GM20000 (cell line): ENCODE results near the gene ZNHIT2.

ENCODE experiments used
- DNase-seq: peaks from one replicate; pipeline ENCODE4 v3.0.0; 2012; ENCODE audit warnings: low spot score
- TF ChIP-seq, protein P1 (sequence below): IDR thresholded peaks from 2 replicates; pipeline ENCODE4 v1.5.1; 2012; ENCODE audit warnings: mild to moderate bottlenecking, control low read depth; ENCODE audit errors: extremely low read depth, missing control alignments

The ZNHIT2 gene

DNA sequence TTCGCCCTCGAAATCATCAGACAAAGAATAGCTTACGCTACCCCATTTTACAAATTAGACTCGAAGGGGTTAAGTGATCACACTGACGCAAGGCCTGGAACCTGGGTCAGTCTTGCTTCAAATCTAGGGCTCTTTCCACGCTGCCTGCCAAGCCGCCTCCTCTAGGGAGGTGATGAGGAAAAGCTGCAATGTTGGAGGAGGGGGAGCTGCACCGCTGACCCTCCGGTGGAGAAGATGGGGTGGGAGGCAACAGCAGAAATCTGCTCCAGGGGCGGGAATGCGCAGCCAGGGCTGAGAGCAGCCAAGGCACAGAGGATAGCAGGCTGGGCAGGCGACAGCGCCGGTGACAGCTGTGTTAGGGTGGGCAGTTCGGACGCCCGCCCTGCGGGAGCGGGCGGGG lies 16.2 kb upstream of the ZNHIT2 start:
- TF ChIP-seq, protein P1, sequence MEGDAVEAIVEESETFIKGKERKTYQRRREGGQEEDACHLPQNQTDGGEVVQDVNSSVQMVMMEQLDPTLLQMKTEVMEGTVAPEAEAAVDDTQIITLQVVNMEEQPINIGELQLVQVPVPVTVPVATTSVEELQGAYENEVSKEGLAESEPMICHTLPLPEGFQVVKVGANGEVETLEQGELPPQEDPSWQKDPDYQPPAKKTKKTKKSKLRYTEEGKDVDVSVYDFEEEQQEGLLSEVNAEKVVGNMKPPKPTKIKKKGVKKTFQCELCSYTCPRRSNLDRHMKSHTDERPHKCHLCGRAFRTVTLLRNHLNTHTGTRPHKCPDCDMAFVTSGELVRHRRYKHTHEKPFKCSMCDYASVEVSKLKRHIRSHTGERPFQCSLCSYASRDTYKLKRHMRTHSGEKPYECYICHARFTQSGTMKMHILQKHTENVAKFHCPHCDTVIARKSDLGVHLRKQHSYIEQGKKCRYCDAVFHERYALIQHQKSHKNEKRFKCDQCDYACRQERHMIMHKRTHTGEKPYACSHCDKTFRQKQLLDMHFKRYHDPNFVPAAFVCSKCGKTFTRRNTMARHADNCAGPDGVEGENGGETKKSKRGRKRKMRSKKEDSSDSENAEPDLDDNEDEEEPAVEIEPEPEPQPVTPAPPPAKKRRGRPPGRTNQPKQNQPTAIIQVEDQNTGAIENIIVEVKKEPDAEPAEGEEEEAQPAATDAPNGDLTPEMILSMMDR: no peak
- DNase-seq: no peak

DNA sequence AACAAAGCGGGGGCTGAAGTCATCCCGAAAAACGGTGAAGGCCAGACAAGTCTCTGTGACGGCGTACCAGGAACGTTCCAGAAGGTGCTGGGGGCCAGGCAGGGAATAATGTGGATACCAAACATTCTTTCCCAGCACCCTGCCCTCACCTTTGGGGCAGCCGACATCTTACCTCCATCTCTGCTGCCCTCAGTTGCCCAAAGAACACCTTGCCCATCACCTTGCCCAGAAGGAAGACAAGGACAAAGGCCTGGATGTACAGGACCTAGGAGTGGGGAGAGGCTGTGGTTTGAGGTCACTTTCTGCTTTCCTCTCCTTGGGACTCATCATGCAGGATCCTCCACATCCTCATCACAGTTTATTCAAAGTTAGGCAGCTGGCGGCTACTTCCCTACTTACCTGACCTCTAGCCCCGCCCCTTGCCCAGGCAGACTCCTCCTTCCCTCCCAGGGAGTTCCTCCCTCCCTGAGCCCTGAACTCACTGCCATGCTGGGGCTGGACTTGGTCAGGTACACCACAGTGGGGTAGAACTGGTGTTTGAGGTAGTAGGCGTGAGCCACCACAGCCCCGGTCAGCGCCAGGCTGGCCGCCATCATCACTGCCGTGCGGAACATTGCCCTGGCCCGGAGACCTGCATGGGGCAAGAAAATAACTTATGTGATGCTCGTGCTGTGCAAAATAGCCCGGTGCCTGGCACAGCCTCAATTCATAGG lies 15.6 kb upstream of the ZNHIT2 start:
- DNase-seq: peak; percentile 73

DNA sequence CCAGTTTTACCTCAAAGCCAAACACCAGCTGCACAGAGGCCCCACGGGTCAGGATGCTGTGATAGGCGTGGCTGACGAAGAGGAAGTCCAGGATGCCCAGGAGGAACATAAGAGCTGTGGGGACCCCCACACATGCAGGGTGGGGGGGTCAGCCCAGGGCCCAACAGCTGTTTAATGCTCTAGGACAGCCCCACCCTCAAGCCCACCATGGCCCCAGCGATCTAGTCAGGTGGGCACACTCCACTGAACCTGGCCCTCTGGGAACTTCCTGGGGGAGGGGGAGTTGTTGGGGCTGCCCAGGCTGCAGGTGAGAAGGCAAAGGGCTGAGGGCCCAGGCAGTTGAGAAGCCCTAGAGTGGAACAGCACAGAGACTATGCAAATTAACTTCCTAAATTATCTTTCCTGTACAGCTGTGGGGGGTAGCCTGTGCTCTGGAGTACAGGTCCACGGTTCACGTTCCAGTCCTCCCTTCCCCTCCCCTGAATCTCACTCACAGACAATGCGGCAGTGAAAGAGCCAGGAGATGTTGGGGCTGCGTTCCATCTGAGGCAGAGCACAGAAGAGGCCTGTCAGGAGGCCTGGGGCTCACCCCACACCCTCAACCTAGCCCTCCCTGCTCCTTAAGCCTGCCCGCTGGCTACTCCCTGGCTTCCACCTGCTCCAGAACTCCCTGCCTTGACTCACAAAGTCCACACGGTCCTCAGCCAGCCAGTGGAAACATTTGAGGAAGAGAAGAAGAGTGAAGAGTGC lies 14.9 kb upstream of the ZNHIT2 start:
- peak; percentile 68 for DNase-seq
- TF ChIP-seq, protein P1: no peak

More for the DNA sequence above, 15.6 kb upstream of the ZNHIT2 start:
- TF ChIP-seq, protein P1: no peak

DNA sequence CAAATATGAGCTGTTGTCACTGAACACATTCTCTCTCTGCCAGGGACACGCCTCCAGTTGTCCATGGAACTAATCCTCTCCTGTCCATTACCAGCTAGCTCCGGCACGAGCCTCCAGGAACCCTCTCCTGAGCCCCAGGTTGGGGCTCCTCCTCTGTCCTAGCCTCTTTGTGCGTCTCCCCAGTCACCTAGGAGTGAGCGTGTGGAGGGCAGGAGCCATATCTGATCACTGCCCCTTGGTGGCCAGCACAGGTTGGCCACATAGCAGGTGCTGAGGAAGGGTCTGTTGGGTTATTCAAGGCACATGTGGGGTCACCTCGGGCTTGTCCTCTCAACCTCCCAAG lies 14.4 kb upstream of the ZNHIT2 start:
- no peak for DNase-seq
- TF ChIP-seq, protein P1: no peak

DNA sequence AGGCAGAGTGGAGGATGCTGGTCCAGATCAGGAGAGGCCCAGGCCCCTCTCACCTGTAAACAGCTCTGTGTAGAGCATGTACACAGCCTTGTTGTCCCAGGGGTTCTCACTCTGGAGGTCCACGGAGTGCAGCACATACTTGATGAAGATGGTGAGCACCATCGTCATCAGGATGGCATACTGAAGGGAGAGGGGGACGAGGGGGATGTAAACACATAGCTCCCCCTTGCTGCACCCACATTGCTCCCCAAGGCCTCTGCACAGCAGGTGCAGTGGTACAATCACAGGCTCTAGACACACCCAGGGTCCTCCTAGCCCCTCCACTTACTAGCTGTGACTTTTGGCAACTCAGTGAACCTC lies 13.9 kb upstream of the ZNHIT2 start:
- no peak for DNase-seq
- TF ChIP-seq, protein P1: no peak

DNA sequence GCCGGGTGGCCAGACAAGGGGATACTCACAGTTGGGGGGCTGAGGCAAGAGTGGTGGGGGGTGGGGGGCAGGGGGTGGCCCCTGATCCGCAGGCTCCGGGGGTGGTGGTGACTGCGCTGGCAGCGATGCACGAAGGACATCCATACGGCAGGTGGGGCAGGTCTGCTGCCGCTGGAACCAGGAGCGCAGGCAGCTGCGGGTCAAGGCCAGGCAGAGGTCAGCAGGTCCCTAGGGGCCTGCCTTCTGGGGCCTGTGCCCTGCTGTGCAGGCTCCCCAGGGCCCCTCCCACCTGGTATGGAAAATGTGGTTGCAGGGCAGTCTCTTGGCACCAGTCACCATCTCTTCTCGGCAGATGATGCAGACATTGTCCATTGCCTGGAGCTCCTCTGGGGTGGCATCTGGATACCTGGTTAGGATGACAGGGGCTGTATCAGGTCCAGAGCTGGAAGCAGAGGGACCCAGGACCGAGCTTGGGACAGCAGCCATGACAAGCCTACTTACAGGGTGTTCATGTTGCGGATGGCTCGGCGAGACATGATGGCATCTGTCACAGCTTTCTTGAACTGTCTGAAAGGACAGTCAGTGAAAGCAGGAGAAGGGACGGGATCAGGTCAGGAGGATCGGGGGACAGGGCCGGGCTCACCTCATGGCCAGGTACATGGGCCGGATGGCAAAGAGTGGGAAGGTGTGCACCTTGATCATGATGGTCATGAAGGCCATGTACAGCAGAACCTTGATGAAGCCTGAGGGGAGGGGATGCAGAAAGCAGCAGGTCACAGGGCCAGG lies 13.3 kb upstream of the ZNHIT2 start:
- DNase-seq: no peak
- TF ChIP-seq, protein P1: no peak

DNA sequence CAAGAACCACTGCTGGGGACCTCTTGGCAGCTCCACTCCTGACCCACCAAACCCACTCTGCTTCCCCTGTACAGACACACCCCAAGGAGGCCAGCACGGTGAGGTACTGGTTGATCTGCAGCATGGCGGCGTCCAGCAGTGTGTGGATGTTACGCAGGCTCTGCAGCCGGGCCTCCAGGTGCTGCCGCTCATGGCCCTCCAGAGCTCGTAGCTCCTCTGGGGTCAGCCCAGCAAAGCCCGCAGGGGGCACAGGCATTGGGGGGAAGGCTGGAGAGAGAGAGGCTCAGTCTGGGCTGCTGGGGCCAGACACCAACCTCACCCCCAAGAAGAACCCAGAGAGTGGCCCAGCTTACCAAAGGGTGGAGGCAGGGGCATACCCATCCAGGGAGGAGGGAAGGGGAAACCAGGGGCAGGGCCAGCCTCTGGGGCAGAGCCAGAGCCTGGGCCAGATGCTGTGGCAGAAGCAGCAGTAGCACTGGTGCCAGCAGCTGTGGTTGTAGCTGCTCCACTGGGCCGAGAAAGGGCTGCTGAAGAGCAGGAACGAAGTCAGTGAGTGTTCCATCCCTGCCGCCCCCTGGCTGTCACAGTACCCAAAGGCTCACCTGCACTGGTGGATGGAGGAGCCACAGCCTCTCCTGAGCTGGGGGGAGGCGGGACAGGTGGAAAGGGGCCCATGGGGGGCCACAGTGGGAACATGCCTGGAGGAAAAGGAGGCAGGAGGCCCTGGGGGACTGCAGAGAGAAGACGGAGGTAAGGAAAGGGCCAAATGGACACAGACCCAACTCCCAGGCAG lies 12.3 kb upstream of the ZNHIT2 start:
- no peak for DNase-seq
- TF ChIP-seq, protein P1: no peak
